Right cardiac atrium (tissue), 5 donors: ENCODE data around the gene PKP3. TPM values are rescaled to one million over a fixed set of nuclear protein-coding genes. Genes with fewer than 3 reads are reported as not detected.
A peak's percentile ranks its signal among the peaks of the same experiment; 100 is the strongest.
"Not testable (repeated sequence)": the region's sequence is repeated elsewhere in the genome, so short reads cannot be mapped to it uniquely, and the experiment has no call there.

ENCODE experiments used
- ATAC-seq, 2 donors: fragments of 200-7000 bp; cut with Tn5 transposase; one replicate each; pipeline versions ENCODE4 v1.8.0 to v1.9.1; 2020; ENCODE audit warnings: moderate library complexity in 2 of 2, mild to moderate bottlenecking in 1 of 2
- DNase-seq, 3 donors: peaks; one replicate each; pipeline ENCODE4 v3.0.0-alpha.2; 2020
- H3K27ac ChIP-seq: one replicate; pipeline ENCODE4 v1.5.1; 2013; ENCODE audit warnings: mild to moderate bottlenecking, low read length, control low read depth, moderate library complexity
- H3K27me3 ChIP-seq: one replicate; pipeline ENCODE4 v1.6.1; 2013; ENCODE audit not compliant: control insufficient read depth, insufficient read depth
- H3K4me1 ChIP-seq: one replicate; pipeline ENCODE4 v1.6.1; 2013; ENCODE audit warnings: low read length; ENCODE audit not compliant: control insufficient read depth, insufficient read depth
- H3K4me3 ChIP-seq: one replicate; pipeline ENCODE4 v1.5.1; 2013; ENCODE audit warnings: low read length, control low read depth
- H3K9me3 ChIP-seq: one replicate; pipeline ENCODE4 v1.6.1; 2013; ENCODE audit warnings: low read length; ENCODE audit not compliant: control insufficient read depth
- WGBS: extraction: QIAGEN DNeasy Blood & Tissue Kit; methylation state at CpG from one replicate; pipeline ENCODE4 v1.1.7; 2013; 5-methylcytosine and 5-hydroxymethylcytosine counted together
- intact Hi-C, 4 donors: fragments of 100-400 bp; cut with DNase I; formaldehyde crosslinking; loops; one replicate each; pipeline versions ENCODE4 v1.11.0 to v1.14.0; 2022 to 2023
- polyA plus RNA-seq: library from polyadenylated mRNA; stranded (reverse); fragments of 200-250 nt; gene quantifications from one replicate; pipeline ENCODE4 v1.2.3, GENCODE V29; 2013
- total RNA-seq, 4 donors: library from RNA; stranded (reverse); fragmentation: NEBNext Ultra II Directional; extraction: Animal tissue kit (Norgen Biotek cat#: 25700); gene quantifications; one replicate each; pipeline ENCODE4 v1.2.1, GENCODE V29; 2021
- donor health status: healthy with polysubstance abuse.
- donor health status: DM: no; HTN: yes; CAD: no.
- donor health status: DM: no; HTN: no; CAD: no.
- donor health status: DM: no; HTN: yes; CAD: no; lungs with severe emphysema.
- donor health status: DM: yes; HTN: yes; CAD: no.

The PKP3 gene
- total and polyA plus RNA-seq, 5 donors = 0.26 to 0.88 (median 0.40) TPM

- ATAC-seq = no peak
- peak in 2 of 3 donors; percentile 7 to 26 for DNase-seq
- intact Hi-C loops = no loop called here
- H3K27ac ChIP-seq = no peak overlapping the region
- WGBS = 57% methylated on average over 19 of the region's 19 CpGs
- peak overlapping the region; percentile 41 for H3K4me3 ChIP-seq
- no peaks in the 10 kb centered on the region for H3K9me3 ChIP-seq
- H3K4me1 ChIP-seq = no peaks in the 10 kb centered on the region
- no peaks in the 10 kb centered on the region for H3K27me3 ChIP-seq
These were observed 23.8 kb downstream of the PKP3 start for GRCh38 chr11:417652-418342.

GRCh38 chr11:418343-419247 is 24.6 kb downstream of the PKP3 start:
- no peak overlapping the region for H3K27ac ChIP-seq
- no peaks in the 10 kb centered on the region for H3K27me3 ChIP-seq
- intact Hi-C loops = no loop called here
- H3K4me3 ChIP-seq = no peak overlapping the region
- no peak for ATAC-seq
- 83% methylated on average over 30 of the region's 30 CpGs for WGBS
- peak in 2 of 3 donors; percentile 46 to 58 for DNase-seq
- H3K9me3 ChIP-seq = no peaks in the 10 kb centered on the region
- no peaks in the 10 kb centered on the region for H3K4me1 ChIP-seq

- ATAC-seq (no peak), DNase-seq (peak in 2 of 3 donors; percentile 43 to 44)
- Histone ChIP-seq H3K27ac (no peak overlapping the region), H3K27me3 (no peaks in the 10 kb centered on the region), H3K9me3 (no peaks in the 10 kb centered on the region), H3K4me1 (no peaks in the 10 kb centered on the region), H3K4me3 (no peak overlapping the region)
- intact Hi-C loops = loop anchor here in 1 of 4 donors (10.0 kb wide), 1 partner anchor 865 kb away; no protein-coding TSS in a partner anchor
- 80% methylated on average over 20 of the region's 20 CpGs for WGBS
These were observed 25.4 kb downstream of the PKP3 start for GRCh38 chr11:419248-420005.

GRCh38 chr11:420054-420910 is 26.3 kb downstream of the PKP3 start:
- Histone ChIP-seq H3K9me3 (no peaks in the 10 kb centered on the region), H3K4me3 (no peak overlapping the region), H3K4me1 (no peaks in the 10 kb centered on the region), H3K27ac (no peak overlapping the region), H3K27me3 (no peaks in the 10 kb centered on the region)
- DNase-seq (peak in 2 of 3 donors; percentile 31 to 55), ATAC-seq (no peak)
- WGBS = 56% methylated on average over 71 of the region's 71 CpGs
- intact Hi-C loops = loop anchor here in 1 of 4 donors (10.0 kb wide), 1 partner anchor 865 kb away; no protein-coding TSS in a partner anchor

- no peak for ATAC-seq
- Histone ChIP-seq H3K27ac (no peak overlapping the region), H3K27me3 (no peaks in the 10 kb centered on the region), H3K9me3 (no peaks in the 10 kb centered on the region), H3K4me1 (no peaks in the 10 kb centered on the region), H3K4me3 (no peak overlapping the region)
- DNase-seq = no peak
- 85% methylated on average over 21 of the region's 21 CpGs for WGBS
- intact Hi-C loops = loop anchor here in 1 of 4 donors (10.0 kb wide), 1 partner anchor 864 kb away; no protein-coding TSS in a partner anchor
These were observed 26.9 kb downstream of the PKP3 start for GRCh38 chr11:420911-421321.

GRCh38 chr11:422249-422656 is 28.2 kb downstream of the PKP3 start:
- no peaks in the 10 kb centered on the region for H3K9me3 ChIP-seq
- H3K27me3 ChIP-seq = no peaks in the 10 kb centered on the region
- no peak overlapping the region for H3K4me3 ChIP-seq
- no peak for ATAC-seq
- intact Hi-C loops = loop anchor here in 1 of 4 donors (10.0 kb wide), 1 partner anchor 863 kb away; no protein-coding TSS in a partner anchor
- no peaks in the 10 kb centered on the region for H3K4me1 ChIP-seq
- WGBS = 62% methylated on average over 10 of the region's 10 CpGs
- no peak overlapping the region for H3K27ac ChIP-seq
- DNase-seq = peak in 2 of 3 donors; percentile 5 to 23

- Histone ChIP-seq H3K27ac (no peak overlapping the region), H3K27me3 (no peaks in the 10 kb centered on the region), H3K9me3 (no peaks in the 10 kb centered on the region), H3K4me1 (no peaks in the 10 kb centered on the region), H3K4me3 (no peak overlapping the region)
- DNase-seq (no peak), ATAC-seq (no peak)
- 88% methylated on average over 4 of the region's 4 CpGs for WGBS
- intact Hi-C loops = loop anchor here in 1 of 4 donors (10.0 kb wide), 1 partner anchor 861 kb away; no protein-coding TSS in a partner anchor
These were observed 30.2 kb downstream of the PKP3 start for GRCh38 chr11:424232-424631.

- not testable (repeated sequence) for H3K27ac ChIP-seq, H3K9me3 ChIP-seq, ATAC-seq, H3K4me1 ChIP-seq, H3K4me3 ChIP-seq, H3K27me3 ChIP-seq
- intact Hi-C loops = loop anchor here in 1 of 4 donors (10.0 kb wide), 1 partner anchor 860 kb away; no protein-coding TSS in a partner anchor
- peak in 1 of 3 donors; percentile 19 for DNase-seq
- WGBS = 37% methylated on average over 34 of the region's 45 CpGs
These were observed 30.8 kb downstream of the PKP3 start for GRCh38 chr11:424766-425165.

- Histone ChIP-seq H3K4me1 (no peaks in the 10 kb centered on the region), H3K27ac (no peak overlapping the region), H3K9me3 (no peaks in the 10 kb centered on the region), H3K27me3 (no peaks in the 10 kb centered on the region), H3K4me3 (no peak overlapping the region)
- intact Hi-C loops = loop anchor here in 1 of 4 donors (10.0 kb wide), 1 partner anchor 860 kb away; no protein-coding TSS in a partner anchor
- no peak for DNase-seq
- no peak for ATAC-seq
- WGBS = 65% methylated on average over 4 of the region's 4 CpGs
These were observed 31.3 kb downstream of the PKP3 start for GRCh38 chr11:425301-425700.

GRCh38 chr11:426851-427250 is 32.8 kb downstream of the PKP3 start:
- DNase-seq = peak in 1 of 3 donors; percentile 27
- ATAC-seq = no peak
- H3K9me3 ChIP-seq = no peaks in the 10 kb centered on the region
- intact Hi-C loops = loop anchor here in 1 of 4 donors (10.0 kb wide), 1 partner anchor 858 kb away; no protein-coding TSS in a partner anchor
- H3K4me1 ChIP-seq = no peaks in the 10 kb centered on the region
- no peak overlapping the region for H3K27ac ChIP-seq
- H3K27me3 ChIP-seq = no peaks in the 10 kb centered on the region
- H3K4me3 ChIP-seq = no peak overlapping the region
- 84% methylated on average over 8 of the region's 8 CpGs for WGBS
